H9 (cell line): Measurements from ENCODE around the gene SENP7. TPM values are rescaled to one million over a fixed set of nuclear protein-coding genes. Genes with fewer than 3 reads are reported as not detected.

Experiments used
- DNase-seq: peaks from one replicate; pipeline ENCODE4 v3.0.0-alpha.2; 2017
- H2AFZ ChIP-seq: one replicate; pipeline ENCODE4 v1.6.1; 2013; ENCODE audit warnings: mild to moderate bottlenecking, low read length, control low read depth, moderate library complexity
- H2AK5ac ChIP-seq: 2 replicates; pipeline ENCODE4 v1.6.1; 2013; ENCODE audit warnings: low read length, control low read depth, mixed read lengths; ENCODE audit not compliant: insufficient read length
- H2BK120ac ChIP-seq: one replicate; pipeline ENCODE4 v1.6.1; 2013; ENCODE audit warnings: low read depth, mild to moderate bottlenecking, low read length, control low read depth, inconsistent platforms; ENCODE audit not compliant: poor library complexity, severe bottlenecking
- H2BK12ac ChIP-seq: 2 replicates; pipeline ENCODE4 v1.6.1; 2013; ENCODE audit warnings: low read length, control low read depth, mixed read lengths, low read depth; ENCODE audit not compliant: insufficient read length
- H2BK15ac ChIP-seq: 2 replicates; pipeline ENCODE4 v1.6.1; 2013; ENCODE audit warnings: low read depth, low read length, control low read depth
- H2BK20ac ChIP-seq: one replicate; pipeline ENCODE4 v1.6.1; 2013; ENCODE audit warnings: low read depth, mild to moderate bottlenecking, low read length, control low read depth, inconsistent platforms; ENCODE audit not compliant: poor library complexity, severe bottlenecking
- H2BK5ac ChIP-seq: 2 replicates; pipeline ENCODE4 v1.6.1; 2013; ENCODE audit warnings: low read length, control low read depth, mixed read lengths; ENCODE audit not compliant: insufficient read length
- H3K14ac ChIP-seq: 2 replicates; pipeline ENCODE4 v1.6.1; 2013; ENCODE audit warnings: low read length, control low read depth; ENCODE audit not compliant: insufficient read depth
- H3K18ac ChIP-seq: 2 replicates; pipeline ENCODE4 v1.6.1; 2013; ENCODE audit warnings: low read depth, mild to moderate bottlenecking, mixed read lengths, low read length, control low read depth; ENCODE audit not compliant: insufficient read length
- H3K23ac ChIP-seq: 2 replicates; pipeline ENCODE4 v1.6.1; 2013; ENCODE audit warnings: low read length, control low read depth, mixed read lengths, low read depth; ENCODE audit not compliant: insufficient read length
- H3K23me2 ChIP-seq: 2 replicates; pipeline ENCODE4 v1.6.1; 2013; ENCODE audit warnings: low read depth, mild to moderate bottlenecking, mixed read lengths, low read length, control low read depth; ENCODE audit not compliant: insufficient read length, poor library complexity, severe bottlenecking
- H3K27ac ChIP-seq: 2 replicates; pipeline ENCODE4 v1.5.1; 2013; ENCODE audit warnings: low read length, control low read depth, mixed read lengths, low read depth; ENCODE audit not compliant: insufficient read length
- H3K27me3 ChIP-seq: 2 replicates; pipeline ENCODE4 v1.6.1; 2013; ENCODE audit warnings: low read length, control low read depth, inconsistent platforms; ENCODE audit not compliant: insufficient read depth
- H3K4ac ChIP-seq: 2 replicates; pipeline ENCODE4 v1.6.1; 2013; ENCODE audit warnings: low read depth, mild to moderate bottlenecking, control low read depth, inconsistent platforms, low read length, moderate library complexity
- H3K4me1 ChIP-seq: 2 replicates; pipeline ENCODE4 v1.6.1; 2013; ENCODE audit warnings: low read length, control low read depth, inconsistent platforms; ENCODE audit not compliant: insufficient read depth
- H3K4me2 ChIP-seq: 2 replicates; pipeline ENCODE4 v1.6.1; 2013; ENCODE audit warnings: low read length, control low read depth, mixed read lengths; ENCODE audit not compliant: insufficient read length, insufficient read depth
- H3K56ac ChIP-seq: 2 replicates; pipeline ENCODE4 v1.6.1; 2013; ENCODE audit warnings: low read depth, mild to moderate bottlenecking, mixed read lengths, low read length, control low read depth; ENCODE audit not compliant: insufficient read length
- H3K79me1 ChIP-seq: 2 replicates; pipeline ENCODE4 v1.6.1; 2013; ENCODE audit warnings: low read depth, mild to moderate bottlenecking, moderate library complexity, low read length, control low read depth, inconsistent platforms; ENCODE audit not compliant: insufficient read depth, poor library complexity, severe bottlenecking
- H3K79me2 ChIP-seq: 2 replicates; pipeline ENCODE4 v1.6.1; 2013; ENCODE audit warnings: low read length, control low read depth, inconsistent platforms; ENCODE audit not compliant: insufficient read depth
- H3K9ac ChIP-seq: 2 replicates; pipeline ENCODE4 v1.6.1; 2013; ENCODE audit warnings: low read length, control low read depth, mixed read lengths; ENCODE audit not compliant: insufficient read length; ENCODE audit errors: extremely low read depth
- H3K9me3 ChIP-seq: one replicate; pipeline ENCODE4 v1.6.1; 2013; ENCODE audit warnings: low read depth, low read length, inconsistent platforms; ENCODE audit not compliant: control insufficient read depth
- H3T11ph ChIP-seq: one replicate; pipeline ENCODE4 v1.6.1; 2013; ENCODE audit warnings: mild to moderate bottlenecking, low read length, control low read depth, inconsistent platforms
- H4K20me1 ChIP-seq: one replicate; pipeline ENCODE4 v1.6.1; 2013; ENCODE audit not compliant: control insufficient read depth, insufficient read length, insufficient read depth
- H4K5ac ChIP-seq: 2 replicates; pipeline ENCODE4 v1.6.1; 2013; ENCODE audit warnings: low read depth, mild to moderate bottlenecking, mixed read lengths, low read length, control low read depth; ENCODE audit not compliant: insufficient read length
- H4K8ac ChIP-seq: replicated peaks from 2 replicates; pipeline ENCODE4 v1.6.1; 2013; ENCODE audit warnings: low read length, control low read depth, mixed read lengths, low read depth; ENCODE audit not compliant: insufficient read length
- H4K91ac ChIP-seq: 2 replicates; pipeline ENCODE4 v1.6.1; 2013; ENCODE audit warnings: low read depth, mild to moderate bottlenecking, moderate library complexity, mixed read lengths, low read length, control low read depth; ENCODE audit not compliant: insufficient read length
- H3K27ac Mint-ChIP-seq, 3 experiments: 2 replicates in 2 of 3; 3 replicates in 1 of 3; pipeline ENCODE4 v1.8.0; 2020 to 2021; ENCODE audit warnings: mixed read lengths in 3 of 3, mild to moderate bottlenecking in 1 of 3, moderate library complexity in 1 of 3
- H3K27me3 Mint-ChIP-seq: 2 replicates; pipeline ENCODE4 v1.8.0; 2021; ENCODE audit warnings: low read depth, mild to moderate bottlenecking, moderate library complexity, mixed read lengths
- H3K36me3 Mint-ChIP-seq, 3 experiments: 2 replicates in 2 of 3; 3 replicates in 1 of 3; pipeline ENCODE4 v1.8.0; 2020 to 2021; ENCODE audit warnings: low read depth in 3 of 3, mixed read lengths in 3 of 3; ENCODE audit not compliant: insufficient read depth in 1 of 3
- H3K4me1 Mint-ChIP-seq, 2 experiments: 2 replicates each; pipeline ENCODE4 v1.8.0; 2020; ENCODE audit warnings: mixed read lengths in 2 of 2
- H3K4me3 Mint-ChIP-seq, 2 experiments: 2 replicates in 1 of 2; 3 replicates in 1 of 2; pipeline ENCODE4 v1.8.0; 2020 to 2021; ENCODE audit warnings: mild to moderate bottlenecking in 2 of 2, mixed read lengths in 2 of 2, moderate library complexity in 1 of 2
- H3K9me3 Mint-ChIP-seq, 2 experiments: 2 replicates in 1 of 2; 3 replicates in 1 of 2; pipeline ENCODE4 v1.8.0; 2020; ENCODE audit warnings: mild to moderate bottlenecking in 2 of 2, mixed read lengths in 2 of 2, moderate library complexity in 1 of 2
- CTCF ChIP-seq: fragments of 200-600 bp; sonication (generic); conservative IDR thresholded peaks from 3 replicates; pipeline ENCODE4 v1.8.0; 2021; ENCODE audit warnings: antibody characterized with exemption, mild to moderate bottlenecking
- WGBS: extraction: QIAGEN DNeasy Blood & Tissue Kit; methylation state at CpG from one replicate; pipeline ENCODE4 v1.1.7; 2013; ENCODE audit warnings: missing lambda C conversion rate, low lambda C conversion rate, mixed read lengths; ENCODE audit not compliant: insufficient read length; ENCODE audit errors: extremely low coverage; 5-methylcytosine and 5-hydroxymethylcytosine counted together
- total RNA-seq: library from RNA; stranded (reverse); gene quantifications from 2 replicates; pipeline ENCODE4 v1.2.1, GENCODE V29; 2021

The SENP7 gene
- total RNA-seq, 1 experiment from 2014 or later: 8.4 TPM

GRCh38 chr3:101391413-101391950 lies 121.5 kb downstream of the SENP7 start:
- no peak overlapping the region for H3K18ac ChIP-seq
- H2BK15ac ChIP-seq: no peak overlapping the region
- no peaks in the 10 kb centered on the region for H3K79me2 ChIP-seq
- Mint-ChIP-seq H3K4me3 (no peak overlapping the region), H3K9me3 (peaks cover 7 to 25% of the 10 kb centered on the region in 2 experiments; a peak in 4 of 5 replicates), H3K36me3 (peaks cover 2 to 10% (median 5%) of the 10 kb centered on the region in 3 experiments; a peak in 5 of 7 replicates), H3K4me1 (peaks cover 0 to 2% of the 10 kb centered on the region in 2 experiments; a peak in 1 of 4 replicates), H3K27ac (no peak overlapping the region), H3K27me3 (no peaks in the 10 kb centered on the region)
- no peak overlapping the region for H2BK5ac ChIP-seq
- no CpG with 5 or more reads among the region's 1 CpG for WGBS
- no peak overlapping the region for H2BK20ac ChIP-seq
- H4K5ac ChIP-seq: no peak overlapping the region
- TF ChIP-seq CTCF: no peak
- H3T11ph ChIP-seq: no peak overlapping the region
- H3K27me3 ChIP-seq: no peaks in the 10 kb centered on the region
- H4K91ac ChIP-seq: no peak overlapping the region
- H3K4me1 ChIP-seq: no peaks in the 10 kb centered on the region
- no peaks in the 10 kb centered on the region for H4K20me1 ChIP-seq
- H2BK120ac ChIP-seq: no peak overlapping the region
- H3K9ac ChIP-seq: no peak overlapping the region
- no peak overlapping the region for H2AFZ ChIP-seq
- no peak overlapping the region for H3K27ac ChIP-seq
- H4K8ac ChIP-seq: no peak overlapping the region
- no peaks in the 10 kb centered on the region for H3K9me3 ChIP-seq
- no peak for DNase-seq
- H3K56ac ChIP-seq: no peak overlapping the region
- no peak overlapping the region for H2BK12ac ChIP-seq
- H3K4me2 ChIP-seq: no peak overlapping the region
- no peaks in the 10 kb centered on the region for H3K23me2 ChIP-seq
- no peak overlapping the region for H3K4ac ChIP-seq
- no peak overlapping the region for H2AK5ac ChIP-seq
- H3K23ac ChIP-seq: no peak overlapping the region
- no peaks in the 10 kb centered on the region for H3K79me1 ChIP-seq
- H3K14ac ChIP-seq: no peak overlapping the region
